Tibial nerve (tissue), 4 donors: Measurements from ENCODE around the gene RAB17. TPM values are rescaled to one million over a fixed set of nuclear protein-coding genes. Genes with fewer than 3 reads are reported as not detected.

Experiments used
- DNase-seq, 2 donors: peaks; one replicate each; pipeline ENCODE4 v3.0.0-alpha.2; 2019; ENCODE audit warnings: low spot score in 2 of 2
- H3K27ac ChIP-seq, 4 donors: fragments of 200-600 bp; sonication (generic) in 3 of 4; one replicate each; pipeline ENCODE4 v1.5.1; 2017 to 2019; ENCODE audit warnings: mild to moderate bottlenecking in 1 of 4
- H3K27me3 ChIP-seq, 2 donors: fragments of 200-600 bp; sonication (generic) in 1 of 2; one replicate each; pipeline versions ENCODE4 v1.5.1 to v1.6.0; 2017 to 2019
- H3K36me3 ChIP-seq, 3 donors: fragments of 200-600 bp; sonication (generic); one replicate each; pipeline ENCODE4 v1.5.1; 2018 to 2019
- H3K4me1 ChIP-seq, 4 donors: fragments of 200-600 bp; sonication (generic) in 3 of 4; one replicate each; pipeline ENCODE4 v1.5.1; 2017 to 2019
- H3K4me3 ChIP-seq, 4 donors: fragments of 200-600 bp; sonication (generic) in 3 of 4; one replicate each; pipeline ENCODE4 v1.5.1; 2017 to 2019; ENCODE audit warnings: mild to moderate bottlenecking in 1 of 4, moderate library complexity in 1 of 4
- H3K9me3 ChIP-seq, 4 donors: fragments of 200-600 bp; sonication (generic) in 3 of 4; one replicate each; pipeline ENCODE4 v1.5.1; 2017 to 2019
- CTCF ChIP-seq, 5 experiments: fragments of 200-600 bp in 3 of 5; fragments of 450-650 bp in 2 of 5; sonication (generic) in 3 of 5; IDR thresholded peaks; one replicate each; pipeline ENCODE4 v1.5.1; 2016 to 2019; ENCODE audit warnings: antibody characterized with exemption in 5 of 5, mild to moderate bottlenecking in 3 of 5, moderate library complexity in 2 of 5
- EP300 ChIP-seq, 2 donors: sonication (generic); formaldehyde crosslinking; IDR thresholded peaks; one replicate each; pipeline ENCODE4 v1.6.1; 2017; ENCODE audit warnings: antibody characterized with exemption in 2 of 2, mild to moderate bottlenecking in 1 of 2
- POLR2A ChIP-seq, 2 donors: fragments of 450-650 bp; IDR thresholded peaks; one replicate each; pipeline ENCODE4 v1.6.1; 2017; ENCODE audit warnings: antibody characterized with exemption in 2 of 2, mild to moderate bottlenecking in 2 of 2, moderate library complexity in 2 of 2
- WGBS, 2 donors: methylation state at CpG; one replicate each; pipeline ENCODE4 v1.1.5; 2018; 5-methylcytosine and 5-hydroxymethylcytosine counted together
- total RNA-seq, 4 donors: library from RNA; depleted of rRNA; stranded (reverse); fragments of >200 nt; gene quantifications; one replicate each; pipeline ENCODE4 v1.1.0, GENCODE V29; 2016

The RAB17 gene
- total RNA-seq, 4 donors from 2014 or later: 0.63 to 2.1 TPM; not detected in 2

GRCh38 chr2:237625216-237625705 lies 34.7 kb upstream of the RAB17 start:
- DNase-seq: peak in 1 of 2 donors; percentile 54
- Histone ChIP-seq H3K27me3 (peaks cover 0 to 6% of the 10 kb centered on the region in 2 donors), H3K4me1 (peaks cover 0 to 30% (median 4%) of the 10 kb centered on the region in 4 donors), H3K27ac (peak overlapping the region in 1 of 4 donors; percentile 54), H3K36me3 (no peaks in the 10 kb centered on the region), H3K4me3 (no peak overlapping the region), H3K9me3 (no peaks in the 10 kb centered on the region)
- TF ChIP-seq EP300 (IDR thresholded peaks at IDR 0.05) (peak in 1 of 2 donors; percentile 53), CTCF (IDR thresholded peaks at IDR 0.05) (no peak)
- WGBS, 2 donors: 28 to 55% methylated on average over 10 of the region's 10 CpGs

- Histone ChIP-seq H3K9me3 (no peaks in the 10 kb centered on the region), H3K27ac (no peak overlapping the region), H3K36me3 (no peaks in the 10 kb centered on the region), H3K4me3 (no peak overlapping the region), H3K4me1 (peaks cover 0 to 30% (median 4%) of the 10 kb centered on the region in 4 donors), H3K27me3 (peaks cover 0 to 1% of the 10 kb centered on the region in 2 donors)
- no peak for DNase-seq
- TF ChIP-seq POLR2A (IDR thresholded peaks at IDR 0.05) (no peak), CTCF (IDR thresholded peaks at IDR 0.05) (no peak), EP300 (IDR thresholded peaks at IDR 0.05) (no peak)
- WGBS, 2 donors: 75 to 79% methylated on average over 6 of the region's 6 CpGs
Measured at GRCh38 chr2:237624565-237624964, 34.0 kb upstream of the RAB17 start.

GRCh38 chr2:237623428-237624403 lies 33.2 kb upstream of the RAB17 start:
- H3K27me3 ChIP-seq: no peaks in the 10 kb centered on the region
- peaks cover 0 to 29% (median 2%) of the 10 kb centered on the region in 4 donors for H3K4me1 ChIP-seq
- H3K36me3 ChIP-seq: no peaks in the 10 kb centered on the region
- DNase-seq: no peak
- H3K27ac ChIP-seq: no peak overlapping the region
- H3K4me3 ChIP-seq: no peak overlapping the region
- WGBS, 2 donors: 70 to 83% methylated on average over 12 of the region's 13 CpGs
- TF ChIP-seq CTCF (IDR thresholded peaks at IDR 0.05) (no peak), POLR2A (IDR thresholded peaks at IDR 0.05) (no peak), EP300 (IDR thresholded peaks at IDR 0.05) (no peak)
- H3K9me3 ChIP-seq: no peaks in the 10 kb centered on the region

GRCh38 chr2:237618449-237618848 lies 27.9 kb upstream of the RAB17 start:
- Histone ChIP-seq H3K36me3 (no peaks in the 10 kb centered on the region), H3K27ac (no peak overlapping the region), H3K4me3 (no peak overlapping the region), H3K4me1 (peaks cover 0 to 29% (median 18%) of the 10 kb centered on the region in 4 donors), H3K9me3 (no peaks in the 10 kb centered on the region), H3K27me3 (no peaks in the 10 kb centered on the region)
- DNase-seq: no peak
- WGBS, 2 donors: 90 to 95% methylated on average over 2 of the region's 2 CpGs
- TF ChIP-seq CTCF (IDR thresholded peaks at IDR 0.05) (no peak), POLR2A (IDR thresholded peaks at IDR 0.05) (no peak), EP300 (IDR thresholded peaks at IDR 0.05) (no peak)

- Histone ChIP-seq H3K9me3 (no peaks in the 10 kb centered on the region), H3K4me1 (peaks cover 0 to 29% (median 18%) of the 10 kb centered on the region in 4 donors), H3K27me3 (no peaks in the 10 kb centered on the region), H3K27ac (peak overlapping the region in 1 of 4 donors; percentile 86), H3K4me3 (no peak overlapping the region), H3K36me3 (no peaks in the 10 kb centered on the region)
- no peak for DNase-seq
- 77 to 82% methylated on average over 4 of the region's 4 CpGs for WGBS, 2 donors
- no peak for TF ChIP-seq EP300 (IDR thresholded peaks at IDR 0.05)
- TF ChIP-seq CTCF (IDR thresholded peaks at IDR 0.05): no peak
- no peak for TF ChIP-seq POLR2A (IDR thresholded peaks at IDR 0.05)
Measured at GRCh38 chr2:237617587-237617982, 27.1 kb upstream of the RAB17 start.
